Ovary (tissue), 3 donors: ENCODE measurements around the gene LTC4S.

ENCODE experiments used
- CTCF ChIP-seq, 3 donors: fragments of 450-650 bp in 2 of 3; fragments of 200-600 bp in 1 of 3; IDR thresholded peaks; one replicate each; pipeline versions ENCODE4 v1.5.1 to v1.8.0; 2016 to 2022; ENCODE audit warnings: antibody characterized with exemption in 3 of 3, mild to moderate bottlenecking in 1 of 3
- EP300 ChIP-seq: sonication (generic); formaldehyde crosslinking; IDR thresholded peaks from one replicate; pipeline ENCODE4 v1.6.1; 2017; ENCODE audit warnings: antibody characterized with exemption
- POLR2A ChIP-seq: fragments of 450-650 bp; IDR thresholded peaks from one replicate; pipeline ENCODE4 v1.6.1; 2017; ENCODE audit warnings: antibody characterized with exemption, mild to moderate bottlenecking, moderate library complexity
- donor health status: DM: no; HTN: no; CAD: no.

- no peak for TF ChIP-seq CTCF (IDR thresholded peaks at IDR 0.05)
- no peak for TF ChIP-seq POLR2A
- TF ChIP-seq EP300 = no peak
Observed at GRCh38 chr5:179805070-179805528, 11.3 kb downstream of the LTC4S start.
